Measurements from ENCODE around the gene MYH11.

DNA sequence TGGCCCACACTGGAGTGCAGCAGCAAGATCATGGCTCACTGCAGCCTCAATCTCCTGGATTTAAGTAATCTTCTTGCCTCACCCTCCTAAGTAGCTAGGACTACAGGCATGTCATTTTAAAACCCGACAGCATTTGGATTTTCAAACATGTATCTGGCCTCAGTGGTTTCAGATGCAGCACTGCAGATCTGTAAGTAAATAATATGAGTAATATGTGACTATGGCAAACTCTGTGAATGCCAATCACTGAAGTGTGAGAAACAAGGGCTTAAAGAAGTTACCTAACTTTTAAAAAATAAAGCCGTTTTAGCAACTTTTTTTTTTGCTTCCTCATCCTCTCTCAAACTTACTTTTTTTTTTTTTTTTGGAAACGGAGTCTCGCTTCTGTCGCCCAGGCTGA, 19.7 kb upstream of the MYH11 start:
- TF ChIP-seq EZH2 (IDR thresholded peaks at IDR 0.05; ENCODE audit: borderline replicate concordance, control insufficient read depth, low read depth, low read length) (no peak), POLR2A (IDR thresholded peaks at IDR 0.05; ENCODE audit: low read depth, low read length) (no peak), SMARCA5 (IDR thresholded peaks at IDR 0.05) (no peak), SRF (IDR thresholded peaks at IDR 0.05; ENCODE audit: low read depth in 2 of 2, low read length in 2 of 2) (no peak), ATF7 (IDR thresholded peaks at IDR 0.05; ENCODE audit: low read depth) (no peak), CBFB (IDR thresholded peaks at IDR 0.05; ENCODE audit: low read depth) (no peak)
